Fibroblast of skin of back (primary cell): Measurements from ENCODE around the gene PNLDC1.
"Not testable (repeated sequence)": the region's sequence is repeated elsewhere in the genome, so short reads cannot be mapped to it uniquely, and the experiment has no call there.

Source experiments
- DNase-seq: peaks from one replicate; pipeline ENCODE4 v3.0.0-alpha.2; 2013

Gene PNLDC1

GRCh38 chr6:159819932-159820640 lies 20.0 kb downstream of the PNLDC1 start:
- no peak for DNase-seq

GRCh38 chr6:159821122-159821521 lies 21.0 kb downstream of the PNLDC1 start:
- DNase-seq = no peak

GRCh38 chr6:159821726-159822125 lies 21.6 kb downstream of the PNLDC1 start:
- DNase-seq = no peak

GRCh38 chr6:159823953-159824352 lies 23.9 kb downstream of the PNLDC1 start:
- DNase-seq = no peak

GRCh38 chr6:159824690-159825089 lies 24.6 kb downstream of the PNLDC1 start:
- DNase-seq = not testable (repeated sequence)

GRCh38 chr6:159826004-159826403 lies 25.9 kb downstream of the PNLDC1 start:
- no peak for DNase-seq

- no peak for DNase-seq
These were observed 27.0 kb downstream of the PNLDC1 start for GRCh38 chr6:159826968-159827647.

GRCh38 chr6:159828074-159828473 lies 28.0 kb downstream of the PNLDC1 start:
- no peak for DNase-seq

- peak; percentile 47 for DNase-seq
These were observed 29.4 kb downstream of the PNLDC1 start for GRCh38 chr6:159829526-159829925.

GRCh38 chr6:159830501-159831372 lies 30.7 kb downstream of the PNLDC1 start:
- no peak for DNase-seq

GRCh38 chr6:159831373-159831679 lies 31.2 kb downstream of the PNLDC1 start:
- no peak for DNase-seq

- DNase-seq = no peak
These were observed 32.9 kb downstream of the PNLDC1 start for GRCh38 chr6:159832946-159833345.

GRCh38 chr6:159833556-159833955 lies 33.5 kb downstream of the PNLDC1 start:
- DNase-seq = peak; percentile 31

GRCh38 chr6:159833997-159834603 lies 34.0 kb downstream of the PNLDC1 start:
- no peak for DNase-seq

- no peak for DNase-seq
These were observed 36.8 kb downstream of the PNLDC1 start for GRCh38 chr6:159836718-159837490.

GRCh38 chr6:159837511-159837910 lies 37.4 kb downstream of the PNLDC1 start:
- no peak for DNase-seq

- no peak for DNase-seq
These were observed 38.1 kb downstream of the PNLDC1 start for GRCh38 chr6:159838020-159838744.

- DNase-seq = no peak
These were observed 42.0 kb downstream of the PNLDC1 start for GRCh38 chr6:159842035-159842434.

GRCh38 chr6:159844737-159845645 lies 44.9 kb downstream of the PNLDC1 start:
- DNase-seq = no peak

GRCh38 chr6:159848552-159848951 lies 48.5 kb downstream of the PNLDC1 start:
- not testable (repeated sequence) for DNase-seq
